Neural progenitor cell (in vitro differentiated cells): ENCODE results near the gene CNTN5.

Experiments used
- EZH2 ChIP-seq: fragments of 200-600 bp; sonication (generic); IDR thresholded peaks from 2 replicates; pipeline ENCODE4 v1.6.1; 2017; ENCODE audit warnings: antibody characterized with exemption, mild to moderate bottlenecking, moderate library complexity
- EZH2phosphoT487 ChIP-seq: fragments of 200-600 bp; sonication (generic); IDR thresholded peaks from 2 replicates; pipeline ENCODE4 v1.6.1; 2017; ENCODE audit warnings: antibody characterized with exemption
- TF ChIP-seq, protein P1 (sequence below): fragments of 200-600 bp; sonication (generic); IDR thresholded peaks from 2 replicates; pipeline ENCODE4 v1.5.1; 2017; ENCODE audit warnings: antibody characterized with exemption, mild to moderate bottlenecking

DNA sequence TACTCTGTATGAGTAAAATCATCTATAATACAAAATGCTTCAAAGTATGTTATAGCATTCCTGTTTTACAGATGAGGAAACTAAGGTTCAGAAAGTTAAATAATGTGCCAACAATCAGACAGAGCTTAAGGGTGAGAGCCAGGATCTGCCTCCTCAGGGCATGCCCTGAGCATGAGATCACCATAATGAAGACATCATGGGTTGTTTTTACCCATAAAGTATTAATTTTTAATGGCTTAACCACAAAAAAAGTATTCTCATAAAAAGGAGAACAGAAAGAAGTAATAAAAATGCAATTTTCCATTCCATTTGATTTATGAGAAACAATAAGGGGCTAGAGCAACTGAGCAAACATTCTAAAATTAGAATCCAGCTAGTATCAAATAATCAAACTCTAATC, 1132.0 kb downstream of the CNTN5 start:
- TF ChIP-seq, protein P1, sequence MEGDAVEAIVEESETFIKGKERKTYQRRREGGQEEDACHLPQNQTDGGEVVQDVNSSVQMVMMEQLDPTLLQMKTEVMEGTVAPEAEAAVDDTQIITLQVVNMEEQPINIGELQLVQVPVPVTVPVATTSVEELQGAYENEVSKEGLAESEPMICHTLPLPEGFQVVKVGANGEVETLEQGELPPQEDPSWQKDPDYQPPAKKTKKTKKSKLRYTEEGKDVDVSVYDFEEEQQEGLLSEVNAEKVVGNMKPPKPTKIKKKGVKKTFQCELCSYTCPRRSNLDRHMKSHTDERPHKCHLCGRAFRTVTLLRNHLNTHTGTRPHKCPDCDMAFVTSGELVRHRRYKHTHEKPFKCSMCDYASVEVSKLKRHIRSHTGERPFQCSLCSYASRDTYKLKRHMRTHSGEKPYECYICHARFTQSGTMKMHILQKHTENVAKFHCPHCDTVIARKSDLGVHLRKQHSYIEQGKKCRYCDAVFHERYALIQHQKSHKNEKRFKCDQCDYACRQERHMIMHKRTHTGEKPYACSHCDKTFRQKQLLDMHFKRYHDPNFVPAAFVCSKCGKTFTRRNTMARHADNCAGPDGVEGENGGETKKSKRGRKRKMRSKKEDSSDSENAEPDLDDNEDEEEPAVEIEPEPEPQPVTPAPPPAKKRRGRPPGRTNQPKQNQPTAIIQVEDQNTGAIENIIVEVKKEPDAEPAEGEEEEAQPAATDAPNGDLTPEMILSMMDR, result no peak
- TF ChIP-seq EZH2, result no peak
- no peak for TF ChIP-seq EZH2phosphoT487
